ENCODE results near the gene NFKB1. TPM values are rescaled to one million over a fixed set of nuclear protein-coding genes. Genes with fewer than 3 reads are reported as not detected.

The NFKB1 gene
- total and polyA plus RNA-seq, 2 donors (not counting 1 experiment from before 2014, with no cell fraction given): 32.0 to 88.1 TPM

DNA sequence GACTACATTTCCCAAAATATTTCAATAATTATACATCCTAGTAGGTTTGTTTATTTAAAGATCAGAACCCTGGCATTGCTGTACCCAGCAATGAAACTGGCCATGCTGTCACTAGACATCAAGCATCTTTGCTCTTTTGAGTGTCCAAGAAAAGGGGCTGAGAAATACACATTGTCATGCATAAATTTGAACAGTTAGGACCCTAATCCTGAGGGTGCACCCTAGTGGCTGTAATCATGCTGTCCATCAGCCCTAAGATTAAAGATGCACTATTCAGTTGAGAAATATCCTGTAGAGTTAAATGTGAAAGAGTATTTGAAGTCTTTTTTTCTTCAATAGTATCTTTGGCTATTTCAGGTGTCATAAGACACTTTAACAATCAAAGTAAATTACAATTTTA is 108.8 kb downstream of the NFKB1 start:
- DNase-seq: no peak

DNA sequence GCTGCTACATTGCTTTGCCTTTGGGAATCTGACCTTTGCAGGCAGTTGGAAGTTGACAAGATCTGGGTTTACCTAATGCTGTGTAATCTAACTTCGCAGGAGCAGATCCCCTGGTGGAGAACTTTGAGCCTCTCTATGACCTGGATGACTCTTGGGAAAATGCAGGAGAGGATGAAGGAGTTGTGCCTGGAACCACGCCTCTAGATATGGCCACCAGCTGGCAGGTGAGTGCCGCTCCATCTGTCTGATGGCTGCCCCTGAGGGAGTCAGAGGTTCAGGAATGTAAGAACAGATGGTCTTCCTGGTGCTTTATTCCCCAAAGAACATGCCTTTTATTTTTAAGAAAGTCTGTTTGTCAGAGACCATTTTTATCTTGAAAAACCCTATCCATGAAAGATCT is 109.3 kb downstream of the NFKB1 start:
- Mint-ChIP-seq H3K27me3 (no peaks in the 10 kb centered on the region), H3K4me1 (peaks cover 22% of the 10 kb centered on the region), H3K27ac (no peak overlapping the region), H3K4me3 (no peak overlapping the region), H3K9me3 (ENCODE audit: insufficient read depth) (no peaks in the 10 kb centered on the region)
- DNase-seq (no peak), ATAC-seq (ENCODE audit: low read depth) (no peak)
- intact Hi-C loops (cut with micrococcal nuclease): no loop called here
- H3K27me3 ChIP-seq (replicated peaks in 1 of 4; ENCODE audit: control extremely low read depth in 1 of 4, control insufficient read depth in 3 of 4, insufficient read depth in 4 of 4, low read length in 3 of 4): no peaks in the 10 kb centered on the region
- H3K4me3 ChIP-seq (ENCODE audit: control extremely low read depth in 1 of 5, extremely low read depth in 1 of 5, insufficient read depth in 1 of 5, low read depth in 2 of 5, low read length in 4 of 5): no peak overlapping the region
- H3K4me1 ChIP-seq (ENCODE audit: control insufficient read depth in 2 of 2, insufficient read depth in 2 of 2, low read length in 2 of 2): peaks cover 11 to 12% of the 10 kb centered on the region in 2 donors
- no peak overlapping the region for H3K27ac ChIP-seq (ENCODE audit: low read length in 2 of 2)
- CTCF ChIA-PET: interaction anchor here (1.1 to 1.2 kb wide), 2 partner anchors 10 to 397 kb away, joined by 3 read pairs; no protein-coding TSS in a partner anchor
- TF ChIP-seq EZH2 (IDR thresholded peaks at IDR 0.05; ENCODE audit: borderline replicate concordance, insufficient read depth, low read depth, low read length, poor library complexity, severe bottlenecking) (no peak), CTCF (IDR thresholded peaks at IDR 0.05) (no peak)
- H3K36me3 ChIP-seq (replicated peaks in 1 of 2; ENCODE audit: control extremely low read depth in 1 of 2, control insufficient read depth in 1 of 2, extremely low read depth in 1 of 2, insufficient read depth in 2 of 2, low read length in 1 of 2): peaks cover 7 to 86% of the 10 kb centered on the region in 2 experiments
- POLR2A ChIA-PET: no interaction called here
- no peak overlapping the region for H3K9ac ChIP-seq (ENCODE audit: low read length)
- no peak overlapping the region for H2AFZ ChIP-seq (ENCODE audit: insufficient read depth, low read depth, low read length, poor library complexity, severe bottlenecking)
- H3K4me2 ChIP-seq (replicated peaks; ENCODE audit: low read depth, low read length, poor library complexity, severe bottlenecking): no peak overlapping the region
- no peaks in the 10 kb centered on the region for H3K79me2 ChIP-seq (ENCODE audit: control insufficient read depth, insufficient read depth, low read length)
- no peaks in the 10 kb centered on the region for H3K9me3 ChIP-seq (ENCODE audit: control extremely low read depth in 1 of 3, control insufficient read depth in 2 of 3, insufficient read depth in 1 of 3, low read length in 2 of 3)
- 24% methylated on average over 2 of the region's 3 CpGs for WGBS (ENCODE audit: insufficient coverage)
- H4K20me1 ChIP-seq (ENCODE audit: control insufficient read depth, insufficient read depth, low read length, poor library complexity, severe bottlenecking): no peaks in the 10 kb centered on the region

More for the DNA sequence above, 108.8 kb downstream of the NFKB1 start:
- no peak overlapping the region for H2AFZ ChIP-seq (ENCODE audit: insufficient read depth, low read depth, low read length, poor library complexity, severe bottlenecking)
- Mint-ChIP-seq H3K27me3 (no peaks in the 10 kb centered on the region), H3K27ac (no peak overlapping the region), H3K4me3 (no peak overlapping the region), H3K9me3 (ENCODE audit: insufficient read depth) (no peaks in the 10 kb centered on the region), H3K4me1 (peaks cover 22% of the 10 kb centered on the region)
- no peaks in the 10 kb centered on the region for H4K20me1 ChIP-seq (ENCODE audit: control insufficient read depth, insufficient read depth, low read length, poor library complexity, severe bottlenecking)
- no peak overlapping the region for H3K27ac ChIP-seq (ENCODE audit: low read length in 2 of 2)
- intact Hi-C loops (cut with micrococcal nuclease): no loop called here
- no peaks in the 10 kb centered on the region for H3K27me3 ChIP-seq (replicated peaks in 1 of 4; ENCODE audit: control extremely low read depth in 1 of 4, control insufficient read depth in 3 of 4, insufficient read depth in 4 of 4, low read length in 3 of 4)
- H3K79me2 ChIP-seq (ENCODE audit: control insufficient read depth, insufficient read depth, low read length): no peaks in the 10 kb centered on the region
- H3K36me3 ChIP-seq (replicated peaks in 1 of 2; ENCODE audit: control extremely low read depth in 1 of 2, control insufficient read depth in 1 of 2, extremely low read depth in 1 of 2, insufficient read depth in 2 of 2, low read length in 1 of 2): peaks cover 7 to 87% of the 10 kb centered on the region in 2 experiments
- no peak overlapping the region for H3K4me3 ChIP-seq (ENCODE audit: control extremely low read depth in 1 of 5, extremely low read depth in 1 of 5, insufficient read depth in 1 of 5, low read depth in 2 of 5, low read length in 4 of 5)
- H3K4me1 ChIP-seq (ENCODE audit: control insufficient read depth in 2 of 2, insufficient read depth in 2 of 2, low read length in 2 of 2): peaks cover 11 to 12% of the 10 kb centered on the region in 2 donors
- TF ChIP-seq EZH2 (IDR thresholded peaks at IDR 0.05; ENCODE audit: borderline replicate concordance, insufficient read depth, low read depth, low read length, poor library complexity, severe bottlenecking) (no peak), CTCF (IDR thresholded peaks at IDR 0.05) (no peak)
- H3K9me3 ChIP-seq (ENCODE audit: control extremely low read depth in 1 of 3, control insufficient read depth in 2 of 3, insufficient read depth in 1 of 3, low read length in 2 of 3): no peaks in the 10 kb centered on the region
- no peak overlapping the region for H3K9ac ChIP-seq (ENCODE audit: low read length)
- ChIA-PET POLR2A (no interaction called here), CTCF (interaction anchor here (1.1 kb wide), 1 partner anchor 10 kb away, joined by 3 read pairs; no protein-coding TSS in a partner anchor)
- ATAC-seq (ENCODE audit: low read depth): no peak
- H3K4me2 ChIP-seq (replicated peaks; ENCODE audit: low read depth, low read length, poor library complexity, severe bottlenecking): no peak overlapping the region

All from B cell (primary cell).